Choroid plexus epithelial cell (primary cell): ENCODE data around the gene IGFALS.

Source experiments
- DNase-seq: peaks from one replicate; pipeline ENCODE4 v3.0.0-alpha.2; 2010; ENCODE audit warnings: low read depth
- H3K4me3 ChIP-seq: 2 replicates; pipeline ENCODE4 v1.5.1; 2011; ENCODE audit warnings: low read depth, mild to moderate bottlenecking, control low read depth, low read length, moderate library complexity
- TF ChIP-seq, protein P1 (sequence below): conservative IDR thresholded peaks from 2 replicates; pipeline ENCODE4 v1.5.1; 2011; ENCODE audit warnings: low read depth, mild to moderate bottlenecking, control low read depth, inconsistent platforms, low read length, moderate library complexity

Gene IGFALS

DNA sequence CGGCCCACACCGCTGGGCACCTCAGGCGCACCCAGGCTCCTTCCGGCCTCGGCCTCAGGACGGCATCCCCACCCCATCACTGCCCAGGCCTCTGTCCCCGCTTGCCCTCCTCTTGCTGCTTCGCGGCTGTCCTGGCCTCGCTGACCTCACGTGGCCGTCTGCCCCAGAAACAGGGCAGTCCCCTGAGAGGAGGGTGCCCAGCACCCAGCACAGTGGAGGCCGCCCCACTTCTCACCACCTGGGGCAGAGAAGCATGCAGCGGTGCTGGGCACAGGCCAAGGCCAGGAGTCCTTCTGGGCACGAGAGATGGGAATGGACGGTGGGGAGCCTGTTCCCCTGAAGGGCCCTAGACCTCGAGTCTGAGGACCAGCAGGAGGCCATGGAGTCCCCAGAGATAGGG, 24.2 kb upstream of the IGFALS start:
- no peak for DNase-seq
- H3K4me3 ChIP-seq: no peak overlapping the region
- TF ChIP-seq, protein P1, sequence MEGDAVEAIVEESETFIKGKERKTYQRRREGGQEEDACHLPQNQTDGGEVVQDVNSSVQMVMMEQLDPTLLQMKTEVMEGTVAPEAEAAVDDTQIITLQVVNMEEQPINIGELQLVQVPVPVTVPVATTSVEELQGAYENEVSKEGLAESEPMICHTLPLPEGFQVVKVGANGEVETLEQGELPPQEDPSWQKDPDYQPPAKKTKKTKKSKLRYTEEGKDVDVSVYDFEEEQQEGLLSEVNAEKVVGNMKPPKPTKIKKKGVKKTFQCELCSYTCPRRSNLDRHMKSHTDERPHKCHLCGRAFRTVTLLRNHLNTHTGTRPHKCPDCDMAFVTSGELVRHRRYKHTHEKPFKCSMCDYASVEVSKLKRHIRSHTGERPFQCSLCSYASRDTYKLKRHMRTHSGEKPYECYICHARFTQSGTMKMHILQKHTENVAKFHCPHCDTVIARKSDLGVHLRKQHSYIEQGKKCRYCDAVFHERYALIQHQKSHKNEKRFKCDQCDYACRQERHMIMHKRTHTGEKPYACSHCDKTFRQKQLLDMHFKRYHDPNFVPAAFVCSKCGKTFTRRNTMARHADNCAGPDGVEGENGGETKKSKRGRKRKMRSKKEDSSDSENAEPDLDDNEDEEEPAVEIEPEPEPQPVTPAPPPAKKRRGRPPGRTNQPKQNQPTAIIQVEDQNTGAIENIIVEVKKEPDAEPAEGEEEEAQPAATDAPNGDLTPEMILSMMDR: no peak

DNA sequence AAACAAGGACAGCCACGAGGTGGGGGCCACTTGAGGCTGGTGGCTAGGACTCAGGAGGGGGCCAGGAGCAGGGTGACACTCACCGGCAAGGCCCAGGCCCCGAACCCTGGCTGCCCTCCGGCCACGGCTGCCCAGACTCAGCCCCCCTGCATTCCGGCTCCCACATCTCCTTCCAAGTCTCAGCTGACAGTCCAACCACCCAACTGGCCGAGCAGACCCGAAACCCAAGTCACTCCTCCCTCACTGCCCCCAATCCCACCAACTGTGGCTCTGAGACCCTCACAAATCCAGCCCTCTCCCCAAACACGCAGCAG, 23.7 kb upstream of the IGFALS start:
- DNase-seq: no peak
- TF ChIP-seq, protein P1: no peak
- H3K4me3 ChIP-seq: no peak overlapping the region

DNA sequence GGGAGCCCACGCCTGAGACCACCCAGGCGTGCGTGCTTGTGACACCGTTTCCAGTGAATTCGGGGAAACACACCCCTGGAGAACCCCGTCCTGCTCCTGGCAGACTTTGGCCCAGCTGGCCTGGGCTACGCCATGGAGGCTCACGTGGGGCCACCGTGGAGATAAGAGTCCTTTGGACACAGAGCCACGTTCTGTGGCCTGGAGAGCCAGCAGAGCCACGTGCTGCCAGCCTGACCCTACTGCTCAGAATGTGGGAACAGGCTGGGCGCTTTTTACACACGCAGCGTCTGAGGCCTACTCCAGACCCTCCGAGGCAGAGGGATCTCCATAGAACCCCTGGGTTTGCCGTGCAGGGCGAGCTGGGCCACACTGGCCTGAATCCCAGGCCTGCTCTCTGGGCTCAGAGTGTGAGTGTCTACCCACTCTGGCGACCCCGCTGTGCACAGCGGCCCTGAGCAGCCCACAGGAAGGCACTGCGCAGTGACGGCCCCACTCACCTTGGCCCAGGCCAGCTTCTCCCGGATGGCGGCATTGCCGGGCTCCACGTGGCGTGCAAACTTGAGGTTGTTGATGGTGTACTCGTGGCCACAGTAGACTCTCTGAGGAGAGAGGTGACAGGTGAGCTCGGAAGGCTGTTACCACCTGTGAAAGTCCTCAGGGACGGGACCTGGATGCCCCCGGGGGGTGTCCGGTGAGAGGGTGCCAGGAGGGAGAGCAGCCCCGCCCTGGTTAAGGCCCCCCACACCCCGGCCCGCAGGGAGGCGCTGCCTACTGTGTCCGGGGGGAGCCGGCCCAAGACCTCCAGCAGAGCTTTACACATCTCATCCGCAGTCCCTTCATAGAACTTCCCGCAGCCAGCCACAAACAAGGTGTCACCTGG, 23.1 kb upstream of the IGFALS start:
- TF ChIP-seq, protein P1: no peak
- no peak overlapping the region for H3K4me3 ChIP-seq
- DNase-seq: no peak

DNA sequence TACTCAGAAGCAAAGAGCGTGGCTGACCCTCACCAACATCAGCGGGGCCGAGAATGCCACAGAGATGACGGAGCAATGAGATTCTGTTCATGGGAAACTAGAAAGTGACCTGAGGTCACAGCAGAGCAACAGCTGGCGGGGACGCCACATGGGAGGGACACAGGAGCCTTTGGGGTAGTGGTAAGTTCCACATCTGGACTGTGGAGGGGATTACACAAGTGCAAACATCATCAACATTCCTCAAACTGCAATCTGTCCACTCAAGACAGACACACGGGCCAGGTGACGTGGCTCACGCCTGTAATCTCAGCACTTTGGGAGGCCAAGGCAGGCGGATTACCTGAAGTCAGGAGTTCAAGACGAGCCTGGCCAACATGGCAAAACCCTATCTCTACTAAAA, 22.0 kb upstream of the IGFALS start:
- no peak for DNase-seq
- H3K4me3 ChIP-seq: no peak overlapping the region
- TF ChIP-seq, protein P1: no peak

DNA sequence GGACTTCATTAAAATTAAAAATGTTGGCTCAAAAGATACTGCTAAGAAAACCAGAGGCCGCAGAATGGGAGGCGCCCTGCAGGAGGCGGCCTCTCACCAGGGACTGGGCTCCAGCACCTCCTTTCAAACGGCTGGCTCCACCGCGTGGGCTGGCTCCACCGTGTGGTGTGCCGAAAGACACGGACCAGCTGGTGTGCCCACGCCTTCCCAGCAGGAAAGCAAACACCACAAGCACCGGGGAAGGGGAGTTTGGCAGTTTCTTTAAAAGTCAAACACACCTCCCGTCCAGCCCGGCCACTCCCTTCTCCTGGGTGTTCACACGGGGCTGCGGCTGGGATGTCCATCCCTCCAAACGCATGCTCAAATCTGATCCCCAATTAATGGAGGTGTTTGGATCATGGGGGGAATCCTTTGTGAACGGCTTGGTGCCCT, 19.2 kb upstream of the IGFALS start:
- TF ChIP-seq, protein P1: peak; percentile 76
- peak; percentile 84 for DNase-seq
- no peak overlapping the region for H3K4me3 ChIP-seq

DNA sequence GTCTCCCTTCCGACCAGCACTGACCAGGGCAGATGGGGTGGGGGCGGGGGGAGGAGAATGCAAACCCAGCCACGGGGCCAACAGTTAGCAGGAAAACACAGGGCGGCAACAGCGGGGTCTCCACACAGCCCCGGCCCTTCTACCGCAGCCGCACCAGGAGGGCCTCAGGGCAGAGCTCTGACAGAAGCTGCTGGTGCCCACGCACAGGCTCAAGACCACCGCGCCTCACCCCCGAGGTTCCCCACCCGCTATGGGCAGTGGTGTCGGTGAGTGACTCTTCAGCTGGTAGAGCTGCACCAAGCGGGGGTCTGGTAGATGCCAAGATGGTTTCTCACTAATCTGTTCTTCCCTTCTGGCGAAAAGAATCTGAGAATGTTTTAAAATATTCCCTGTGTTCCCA, 17.0 kb upstream of the IGFALS start:
- H3K4me3 ChIP-seq: no peak overlapping the region
- TF ChIP-seq, protein P1: no peak

DNA sequence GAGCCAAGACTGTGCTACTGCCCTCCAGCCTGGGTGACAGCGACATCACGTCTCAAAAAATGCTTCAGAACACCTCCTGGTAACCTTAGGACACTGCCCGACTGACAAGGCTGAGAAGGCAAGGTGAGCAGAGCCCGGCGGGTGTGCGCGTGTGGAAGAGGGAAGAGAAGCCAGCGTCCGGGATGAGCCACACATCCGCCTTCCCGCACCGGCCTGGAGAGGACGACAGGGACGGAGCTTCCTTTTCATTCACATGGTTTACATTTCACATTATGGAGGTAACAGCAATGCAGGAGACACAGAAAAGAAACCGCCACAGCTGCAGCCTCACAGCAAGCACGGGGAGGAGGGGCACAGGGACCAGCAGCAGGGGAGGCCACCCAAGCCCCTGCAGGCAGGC, 16.6 kb upstream of the IGFALS start:
- H3K4me3 ChIP-seq: no peak overlapping the region
- no peak for DNase-seq
- TF ChIP-seq, protein P1: no peak

More for the DNA sequence above, 17.0 kb upstream of the IGFALS start:
- no peak for DNase-seq
